Kidney epithelial cell (primary cell): ENCODE measurements around the gene PAPOLG. TPM values are rescaled to one million over a fixed set of nuclear protein-coding genes. Genes with fewer than 3 reads are reported as not detected.

Source experiments
- DNase-seq: peaks from one replicate; pipeline ENCODE4 v3.0.0-alpha.2; 2010; ENCODE audit warnings: low read depth
- H3K27me3 ChIP-seq: 2 replicates; pipeline ENCODE4 v1.6.0; 2011; ENCODE audit warnings: low read length; ENCODE audit not compliant: control insufficient read depth, insufficient read depth
- H3K36me3 ChIP-seq: 2 replicates; pipeline ENCODE4 v1.5.1; 2011; ENCODE audit warnings: low read length; ENCODE audit not compliant: control insufficient read depth, insufficient read depth
- H3K4me3 ChIP-seq: 2 replicates; pipeline ENCODE4 v1.5.1; 2011; ENCODE audit warnings: low read depth, mild to moderate bottlenecking, control low read depth, low read length
- total RNA-seq: library from RNA; depleted of rRNA; stranded (reverse); fragments of >200 nt; gene quantifications from 2 replicates; pipeline ENCODE4 v1.2.3, GENCODE V29; 2015
- TF ChIP-seq, protein P1 (sequence below): IDR thresholded peaks from 2 replicates; pipeline ENCODE4 v1.5.1; 2011; ENCODE audit warnings: mild to moderate bottlenecking, moderate library complexity, low read length, control low read depth, inconsistent platforms; ENCODE audit not compliant: insufficient read depth, poor library complexity, severe bottlenecking

Gene PAPOLG
- total RNA-seq, 1 donor from 2014 or later: 16.0 TPM

DNA sequence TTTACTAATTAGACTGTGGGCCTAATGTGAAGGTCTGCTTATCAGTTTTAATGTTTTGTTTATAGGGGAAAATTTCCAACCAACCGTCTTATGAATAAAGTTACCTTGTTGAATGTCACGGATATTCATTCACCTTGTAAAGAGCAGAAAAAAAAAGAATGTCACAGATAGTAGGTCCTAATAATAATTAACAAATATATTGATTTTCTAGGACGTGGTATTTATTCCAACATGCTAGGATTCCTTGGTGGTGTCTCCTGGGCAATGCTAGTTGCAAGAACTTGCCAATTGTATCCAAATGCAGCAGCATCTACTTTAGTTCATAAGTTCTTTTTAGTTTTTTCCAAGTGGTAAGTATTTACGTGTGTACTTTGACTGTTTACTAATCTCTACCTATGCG lies 23.4 kb downstream of the PAPOLG start:
- TF ChIP-seq, protein P1, sequence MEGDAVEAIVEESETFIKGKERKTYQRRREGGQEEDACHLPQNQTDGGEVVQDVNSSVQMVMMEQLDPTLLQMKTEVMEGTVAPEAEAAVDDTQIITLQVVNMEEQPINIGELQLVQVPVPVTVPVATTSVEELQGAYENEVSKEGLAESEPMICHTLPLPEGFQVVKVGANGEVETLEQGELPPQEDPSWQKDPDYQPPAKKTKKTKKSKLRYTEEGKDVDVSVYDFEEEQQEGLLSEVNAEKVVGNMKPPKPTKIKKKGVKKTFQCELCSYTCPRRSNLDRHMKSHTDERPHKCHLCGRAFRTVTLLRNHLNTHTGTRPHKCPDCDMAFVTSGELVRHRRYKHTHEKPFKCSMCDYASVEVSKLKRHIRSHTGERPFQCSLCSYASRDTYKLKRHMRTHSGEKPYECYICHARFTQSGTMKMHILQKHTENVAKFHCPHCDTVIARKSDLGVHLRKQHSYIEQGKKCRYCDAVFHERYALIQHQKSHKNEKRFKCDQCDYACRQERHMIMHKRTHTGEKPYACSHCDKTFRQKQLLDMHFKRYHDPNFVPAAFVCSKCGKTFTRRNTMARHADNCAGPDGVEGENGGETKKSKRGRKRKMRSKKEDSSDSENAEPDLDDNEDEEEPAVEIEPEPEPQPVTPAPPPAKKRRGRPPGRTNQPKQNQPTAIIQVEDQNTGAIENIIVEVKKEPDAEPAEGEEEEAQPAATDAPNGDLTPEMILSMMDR: no peak
- Histone ChIP-seq H3K4me3 (no peak overlapping the region), H3K36me3 (no peaks in the 10 kb centered on the region), H3K27me3 (no peaks in the 10 kb centered on the region)
- no peak for DNase-seq

DNA sequence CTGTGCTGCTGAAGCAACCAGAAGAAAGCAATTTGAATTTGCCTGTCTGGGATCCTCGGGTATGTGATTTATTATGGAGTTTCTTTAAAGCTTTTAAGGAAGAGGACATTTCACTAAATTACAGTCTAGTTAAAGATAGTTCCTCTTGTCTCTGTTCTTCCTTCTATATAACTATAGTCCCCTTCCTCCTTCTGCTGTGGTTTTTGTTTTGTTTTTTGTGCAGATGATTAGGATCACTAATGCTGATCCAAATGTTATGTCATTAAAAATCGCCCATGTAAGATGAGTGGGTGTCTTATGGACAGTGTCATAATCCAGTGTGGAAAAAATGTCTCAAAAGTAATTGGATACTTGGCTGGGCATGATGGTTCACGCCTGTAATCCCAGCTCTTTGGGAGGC lies 24.7 kb downstream of the PAPOLG start:
- Histone ChIP-seq H3K27me3 (no peaks in the 10 kb centered on the region), H3K4me3 (no peak overlapping the region), H3K36me3 (no peaks in the 10 kb centered on the region)
- no peak for DNase-seq
- TF ChIP-seq, protein P1: no peak

DNA sequence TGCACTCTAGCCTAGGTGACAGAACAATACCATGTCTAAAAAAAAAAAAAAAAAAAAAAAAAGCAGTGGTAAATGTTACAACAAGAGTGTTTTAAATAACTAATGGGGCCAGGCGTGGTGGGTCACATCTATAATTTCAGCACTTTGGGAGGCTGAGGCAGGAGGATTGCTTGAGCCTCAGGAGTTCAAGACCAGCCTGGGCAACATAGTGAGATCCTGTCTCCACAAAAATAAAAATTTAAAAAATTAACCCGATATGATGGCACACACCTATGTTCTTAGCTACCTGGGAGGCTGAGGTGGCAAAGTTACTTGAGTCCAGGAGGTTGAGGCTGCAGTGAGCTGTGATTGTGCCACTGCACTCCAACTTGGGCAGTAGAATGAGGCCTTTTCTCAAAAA lies 37.1 kb downstream of the PAPOLG start:
- Histone ChIP-seq H3K36me3 (no peaks in the 10 kb centered on the region), H3K27me3 (no peaks in the 10 kb centered on the region), H3K4me3 (no peak overlapping the region)
- no peak for DNase-seq
- TF ChIP-seq, protein P1: no peak

DNA sequence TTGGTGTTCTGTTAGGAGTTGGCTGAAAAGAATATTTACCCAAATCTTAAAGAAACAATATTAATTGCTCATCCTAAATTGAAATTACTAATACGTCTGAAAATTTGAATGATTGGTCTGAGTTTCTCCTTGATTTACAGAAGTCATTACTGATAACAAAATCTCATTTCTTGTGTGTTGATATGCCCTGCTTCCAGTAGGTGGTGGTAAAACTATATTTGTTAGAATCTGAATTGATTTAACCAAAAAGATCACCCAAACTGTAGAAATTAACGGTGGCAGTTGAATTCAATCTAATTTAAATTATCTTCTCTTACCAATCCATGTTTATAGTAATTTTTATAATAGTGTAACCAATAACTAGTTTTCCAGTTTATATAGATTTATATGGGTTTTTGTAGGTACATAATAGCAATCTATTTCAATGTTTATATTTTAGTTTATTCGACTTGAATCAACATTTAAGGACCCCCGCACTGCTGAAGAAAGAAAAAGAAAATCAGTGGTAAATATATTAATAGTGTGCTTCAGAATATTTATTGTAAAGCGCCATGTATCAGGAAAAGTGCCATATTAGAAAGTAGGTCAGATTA lies 38.3 kb downstream of the PAPOLG start:
- TF ChIP-seq, protein P1: peak; percentile 37
- Histone ChIP-seq H3K4me3 (no peak overlapping the region), H3K27me3 (no peaks in the 10 kb centered on the region), H3K36me3 (no peaks in the 10 kb centered on the region)
- DNase-seq: no peak

DNA sequence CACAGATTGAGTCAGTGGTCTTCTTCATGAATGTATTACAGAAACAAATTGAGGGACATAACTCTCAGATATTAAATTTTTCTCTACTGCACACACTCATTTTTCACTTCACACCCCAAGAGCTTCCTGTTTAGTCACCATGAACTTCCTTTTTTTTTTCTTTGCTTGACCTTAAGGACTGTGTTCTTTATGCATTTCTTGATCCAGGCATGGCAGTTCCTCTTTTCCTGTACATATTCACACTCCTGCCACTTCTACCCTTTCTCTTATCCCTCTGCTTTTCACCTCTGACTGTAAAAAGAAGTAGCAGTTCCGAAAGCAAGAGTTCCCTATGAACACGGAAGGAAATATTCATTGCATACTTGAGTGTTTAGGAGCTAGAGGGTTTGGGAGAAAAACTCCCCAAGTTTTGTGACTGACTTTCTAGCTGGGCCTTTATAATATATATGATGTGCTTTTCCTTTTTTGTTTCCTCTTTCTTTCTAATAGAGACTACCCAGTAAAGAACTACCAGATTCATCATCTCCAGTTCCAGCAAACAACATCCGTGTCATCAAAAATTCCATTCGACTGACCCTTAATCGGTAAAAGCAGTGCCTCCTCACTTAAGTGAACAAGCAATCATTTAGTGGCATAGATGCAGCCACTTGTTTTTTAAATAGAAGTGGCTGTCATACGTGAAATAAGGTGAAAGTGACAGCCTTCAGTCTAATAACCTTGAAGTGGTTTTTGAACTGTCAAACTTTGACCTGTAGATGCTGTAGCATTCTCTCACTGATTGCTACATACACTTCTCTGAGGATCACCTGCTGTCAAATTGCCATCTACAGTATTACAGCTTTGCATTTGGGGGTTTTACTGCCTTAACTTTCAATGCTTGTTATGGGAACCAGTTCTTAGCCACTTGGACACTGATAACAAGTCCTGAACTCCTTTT lies 40.8 kb downstream of the PAPOLG start:
- TF ChIP-seq, protein P1: no peak
- Histone ChIP-seq H3K27me3 (no peaks in the 10 kb centered on the region), H3K4me3 (no peak overlapping the region), H3K36me3 (no peaks in the 10 kb centered on the region)
- DNase-seq: no peak
